WTC11 (cell line): Measurements from ENCODE around the gene KCNA5. TPM values are rescaled to one million over a fixed set of nuclear protein-coding genes. Genes with fewer than 3 reads are reported as not detected.

Experiments used
- ATAC-seq: fragments of 200-7000 bp; cut with Tn5 transposase; 2 replicates; pipeline ENCODE4 v1.10.0; 2021; ENCODE audit warnings: mild to moderate bottlenecking, moderate library complexity
- CTCF ChIA-PET: fragments of 300-600 bp; sonication (Branson Sonifier 250); formaldehyde crosslinking; loops from one replicate; lab custom pipeline; 2021; ENCODE audit warnings: antibody characterized with exemption; lab: Charles Lee
- POLR2A ChIA-PET: fragments of 350-600 bp; sonication (Branson Sonifier 250); formaldehyde crosslinking; loops from one replicate; lab custom pipeline; 2021; ENCODE audit warnings: antibody characterized with exemption; lab: Charles Lee
- DNase-seq: peaks from one replicate; pipeline ENCODE4 v3.0.0; 2021; ENCODE audit warnings: low spot score
- H3K27ac Mint-ChIP-seq: 2 replicates; pipeline ENCODE4 v1.8.0; 2021; ENCODE audit warnings: mixed read lengths
- H3K27me3 Mint-ChIP-seq: 2 replicates; pipeline ENCODE4 v1.8.0; 2021; ENCODE audit warnings: low read depth, mild to moderate bottlenecking, moderate library complexity, mixed read lengths
- H3K36me3 Mint-ChIP-seq: 2 replicates; pipeline ENCODE4 v1.8.0; 2021; ENCODE audit warnings: mixed read lengths
- H3K4me1 Mint-ChIP-seq: 2 replicates; pipeline ENCODE4 v1.8.0; 2022; ENCODE audit warnings: mixed read lengths
- H3K4me3 Mint-ChIP-seq: 2 replicates; pipeline ENCODE4 v1.8.0; 2021; ENCODE audit warnings: mild to moderate bottlenecking, moderate library complexity, mixed read lengths
- H3K9me3 Mint-ChIP-seq: 2 replicates; pipeline ENCODE4 v1.8.0; 2021; ENCODE audit warnings: mixed read lengths
- FOXP1 ChIP-seq: sonication (generic); formaldehyde crosslinking; IDR thresholded peaks from 2 replicates; pipeline ENCODE4 v1.8.0; 2022; ENCODE audit warnings: missing genetic modification reagents, mild to moderate bottlenecking, moderate library complexity, borderline replicate concordance
- HMGA2 ChIP-seq: fragments of 250-450 bp; sonication (Bioruptor Pico); IDR thresholded peaks from 2 replicates; pipeline ENCODE4 v1.4.0; 2021; ENCODE audit warnings: mild to moderate bottlenecking, moderate library complexity
- OVOL2 ChIP-seq: fragments of 250-450 bp; sonication (Bioruptor Pico); IDR thresholded peaks from 2 replicates; pipeline ENCODE4 v1.9.0; 2021; ENCODE audit warnings: mild to moderate bottlenecking, borderline replicate concordance
- SP1 ChIP-seq: sonication (generic); formaldehyde crosslinking; conservative IDR thresholded peaks from 2 replicates; pipeline ENCODE4 v1.8.1; 2022; ENCODE audit warnings: missing genetic modification reagents
- TEAD4 ChIP-seq: sonication (generic); formaldehyde crosslinking; IDR thresholded peaks from 2 replicates; pipeline ENCODE4 v1.8.0; 2022; ENCODE audit warnings: mild to moderate bottlenecking, missing genetic modification reagents
- ZBTB21 ChIP-seq: sonication (generic); formaldehyde crosslinking; IDR thresholded peaks from 2 replicates; pipeline ENCODE4 v1.8.1; 2023; ENCODE audit warnings: mild to moderate bottlenecking, missing genetic modification reagents, borderline replicate concordance
- ZNF423 ChIP-seq: fragments of 250-450 bp; sonication (Bioruptor Pico); IDR thresholded peaks from 2 replicates; pipeline ENCODE4 v2.1.2; 2022; ENCODE audit warnings: mild to moderate bottlenecking, moderate library complexity
- total RNA-seq: library from RNA; stranded (reverse); gene quantifications from 3 replicates; pipeline ENCODE4 v1.2.3, GENCODE V29; 2021
- TF ChIP-seq, protein P1 (sequence below): fragments of 200-600 bp; IDR thresholded peaks from 2 replicates; pipeline ENCODE4 v1.8.0; 2022; ENCODE audit warnings: antibody characterized with exemption
- TF ChIP-seq, protein P2 (sequence below): sonication (generic); formaldehyde crosslinking; IDR thresholded peaks from 2 replicates; pipeline ENCODE4 v1.8.1; 2023; ENCODE audit warnings: mild to moderate bottlenecking, missing genetic modification reagents, moderate library complexity
- TF ChIP-seq, protein P3 (sequence below): sonication (generic); formaldehyde crosslinking; IDR thresholded peaks from 2 replicates; pipeline ENCODE4 v1.8.0; 2022; ENCODE audit warnings: mild to moderate bottlenecking, missing genetic modification reagents
- TF ChIP-seq, protein P4 (sequence below): sonication (generic); formaldehyde crosslinking; IDR thresholded peaks from 2 replicates; pipeline ENCODE4 v1.8.1; 2022; ENCODE audit warnings: missing genetic modification reagents, borderline replicate concordance
- TF ChIP-seq, protein P5 (sequence below): sonication (generic); formaldehyde crosslinking; IDR thresholded peaks from 2 replicates; pipeline ENCODE4 v1.8.0; 2022; ENCODE audit warnings: mild to moderate bottlenecking, missing genetic modification reagents
- TF ChIP-seq, protein P6 (sequence below): sonication (generic); formaldehyde crosslinking; IDR thresholded peaks from 2 replicates; pipeline ENCODE4 v1.8.1; 2023; ENCODE audit warnings: mild to moderate bottlenecking, missing genetic modification reagents, borderline replicate concordance
- TF ChIP-seq, protein P7 (sequence below): sonication (generic); formaldehyde crosslinking; IDR thresholded peaks from 2 replicates; pipeline ENCODE4 v1.8.1; 2023; ENCODE audit warnings: mild to moderate bottlenecking, moderate library complexity, missing genetic modification reagents

The KCNA5 gene
- total RNA-seq, 1 experiment from 2014 or later = 0.22 TPM

DNA sequence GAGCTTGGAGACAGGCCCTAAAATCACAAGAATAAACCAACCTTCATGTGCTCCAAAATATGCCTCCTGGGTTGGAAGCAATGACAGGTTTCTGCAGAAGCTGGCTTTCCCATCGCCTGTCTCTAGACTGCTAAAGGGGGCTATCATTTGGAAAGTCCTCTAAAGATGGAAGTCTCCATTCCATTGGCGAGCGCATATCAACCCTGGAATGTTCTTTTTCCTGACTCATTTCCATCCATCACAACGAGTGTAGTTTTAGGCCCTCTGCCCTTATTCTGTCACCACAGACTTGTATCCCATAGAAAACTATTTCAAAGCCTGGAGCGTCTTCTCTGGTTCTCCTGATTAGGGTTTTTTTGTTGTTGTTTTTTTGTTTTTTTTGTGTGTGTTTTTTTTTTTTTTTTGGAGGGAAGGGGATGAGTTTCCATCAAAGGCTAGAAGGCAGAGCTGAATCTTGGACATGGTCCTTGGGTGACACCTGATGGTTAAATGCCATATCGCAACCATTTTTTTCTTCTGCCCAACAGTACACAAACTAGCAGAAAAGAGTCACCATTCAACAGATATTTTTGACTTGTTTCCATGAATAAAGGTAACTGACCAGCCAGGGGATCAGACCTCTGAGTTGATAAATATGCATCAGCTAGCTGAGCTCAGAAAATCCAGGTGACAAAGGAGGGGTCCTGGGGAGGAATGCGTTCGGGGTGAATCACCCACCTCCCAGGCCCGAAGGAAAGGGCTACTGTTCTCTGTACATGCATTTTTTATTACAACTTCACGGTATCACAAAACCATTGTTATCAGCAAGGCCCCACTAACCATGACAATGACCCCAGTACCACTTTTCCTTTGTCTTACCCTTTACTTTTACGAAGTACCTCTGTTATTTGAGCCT, 40.5 kb downstream of the KCNA5 start:
- peaks cover 13% of the 10 kb centered on the region for H3K4me1 Mint-ChIP-seq
- CTCF ChIA-PET = interaction anchor here (0.6 to 2.7 kb wide), 17 partner anchors 9 to 553 kb away, joined by 3 to 15 read pairs (median 5); partner anchors contain the start of genes KCNA1 and KCNA5
- peak; percentile 55 for ATAC-seq
- H3K4me3 Mint-ChIP-seq = no peak overlapping the region
- no peak overlapping the region for H3K27ac Mint-ChIP-seq
- TF ChIP-seq TEAD4 (CRISPR knock-in tag) (no peak), ZBTB21 (CRISPR knock-in tag) (no peak)
- TF ChIP-seq, protein P1, sequence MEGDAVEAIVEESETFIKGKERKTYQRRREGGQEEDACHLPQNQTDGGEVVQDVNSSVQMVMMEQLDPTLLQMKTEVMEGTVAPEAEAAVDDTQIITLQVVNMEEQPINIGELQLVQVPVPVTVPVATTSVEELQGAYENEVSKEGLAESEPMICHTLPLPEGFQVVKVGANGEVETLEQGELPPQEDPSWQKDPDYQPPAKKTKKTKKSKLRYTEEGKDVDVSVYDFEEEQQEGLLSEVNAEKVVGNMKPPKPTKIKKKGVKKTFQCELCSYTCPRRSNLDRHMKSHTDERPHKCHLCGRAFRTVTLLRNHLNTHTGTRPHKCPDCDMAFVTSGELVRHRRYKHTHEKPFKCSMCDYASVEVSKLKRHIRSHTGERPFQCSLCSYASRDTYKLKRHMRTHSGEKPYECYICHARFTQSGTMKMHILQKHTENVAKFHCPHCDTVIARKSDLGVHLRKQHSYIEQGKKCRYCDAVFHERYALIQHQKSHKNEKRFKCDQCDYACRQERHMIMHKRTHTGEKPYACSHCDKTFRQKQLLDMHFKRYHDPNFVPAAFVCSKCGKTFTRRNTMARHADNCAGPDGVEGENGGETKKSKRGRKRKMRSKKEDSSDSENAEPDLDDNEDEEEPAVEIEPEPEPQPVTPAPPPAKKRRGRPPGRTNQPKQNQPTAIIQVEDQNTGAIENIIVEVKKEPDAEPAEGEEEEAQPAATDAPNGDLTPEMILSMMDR = peak; percentile 42
- TF ChIP-seq, protein P2, sequence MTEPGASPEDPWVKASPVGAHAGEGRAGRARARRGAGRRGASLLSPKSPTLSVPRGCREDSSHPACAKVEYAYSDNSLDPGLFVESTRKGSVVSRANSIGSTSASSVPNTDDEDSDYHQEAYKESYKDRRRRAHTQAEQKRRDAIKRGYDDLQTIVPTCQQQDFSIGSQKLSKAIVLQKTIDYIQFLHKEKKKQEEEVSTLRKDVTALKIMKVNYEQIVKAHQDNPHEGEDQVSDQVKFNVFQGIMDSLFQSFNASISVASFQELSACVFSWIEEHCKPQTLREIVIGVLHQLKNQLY (CRISPR knock-in tag) = no peak
- H3K36me3 Mint-ChIP-seq = no peaks in the 10 kb centered on the region
- DNase-seq = no peak
- no peaks in the 10 kb centered on the region for H3K9me3 Mint-ChIP-seq
- H3K27me3 Mint-ChIP-seq = no peaks in the 10 kb centered on the region; the same call in 1 of the 2 replicates
- POLR2A ChIA-PET = interaction anchor here (0.5 kb wide), 1 partner anchor 70 kb away, joined by 3 read pairs; no protein-coding TSS in a partner anchor

DNA sequence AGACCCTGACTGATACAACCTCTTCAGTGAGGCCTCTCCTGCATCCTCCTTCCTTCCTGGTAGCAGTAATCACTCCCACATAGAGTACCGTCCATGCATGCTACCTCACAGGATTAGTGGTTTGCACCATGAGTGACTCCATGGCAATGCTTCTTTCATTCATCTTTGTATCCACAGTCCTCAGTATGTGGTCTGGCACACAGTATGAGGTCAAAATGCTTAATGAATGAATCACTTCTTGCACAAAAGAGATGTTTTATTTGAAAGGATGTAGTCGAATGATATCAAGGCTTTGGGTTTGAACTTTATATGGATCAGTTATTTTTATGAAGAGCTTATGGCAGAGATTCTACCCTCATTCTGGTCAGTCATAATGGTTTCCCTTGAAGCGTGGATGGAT, 42.2 kb downstream of the KCNA5 start:
- H3K4me1 Mint-ChIP-seq = peaks cover 4% of the 10 kb centered on the region
- CTCF ChIA-PET = interaction anchor here (0.9 to 2.1 kb wide), 6 partner anchors 10 to 231 kb away, joined by 3 to 10 read pairs (median 4); no protein-coding TSS in a partner anchor
- TF ChIP-seq FOXP1 (CRISPR knock-in tag) (no peak), OVOL2 (CRISPR knock-in tag) (no peak), ZNF423 (no peak), SP1 (CRISPR knock-in tag) (no peak), HMGA2 (CRISPR knock-in tag) (no peak)
- TF ChIP-seq, protein P3, sequence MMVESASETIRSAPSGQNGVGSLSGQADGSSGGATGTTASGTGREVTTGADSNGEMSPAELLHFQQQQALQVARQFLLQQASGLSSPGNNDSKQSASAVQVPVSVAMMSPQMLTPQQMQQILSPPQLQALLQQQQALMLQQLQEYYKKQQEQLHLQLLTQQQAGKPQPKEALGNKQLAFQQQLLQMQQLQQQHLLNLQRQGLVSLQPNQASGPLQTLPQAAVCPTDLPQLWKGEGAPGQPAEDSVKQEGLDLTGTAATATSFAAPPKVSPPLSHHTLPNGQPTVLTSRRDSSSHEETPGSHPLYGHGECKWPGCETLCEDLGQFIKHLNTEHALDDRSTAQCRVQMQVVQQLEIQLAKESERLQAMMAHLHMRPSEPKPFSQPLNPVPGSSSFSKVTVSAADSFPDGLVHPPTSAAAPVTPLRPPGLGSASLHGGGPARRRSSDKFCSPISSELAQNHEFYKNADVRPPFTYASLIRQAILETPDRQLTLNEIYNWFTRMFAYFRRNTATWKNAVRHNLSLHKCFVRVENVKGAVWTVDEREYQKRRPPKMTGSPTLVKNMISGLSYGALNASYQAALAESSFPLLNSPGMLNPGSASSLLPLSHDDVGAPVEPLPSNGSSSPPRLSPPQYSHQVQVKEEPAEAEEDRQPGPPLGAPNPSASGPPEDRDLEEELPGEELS (CRISPR knock-in tag) = no peak
- TF ChIP-seq, protein P4, sequence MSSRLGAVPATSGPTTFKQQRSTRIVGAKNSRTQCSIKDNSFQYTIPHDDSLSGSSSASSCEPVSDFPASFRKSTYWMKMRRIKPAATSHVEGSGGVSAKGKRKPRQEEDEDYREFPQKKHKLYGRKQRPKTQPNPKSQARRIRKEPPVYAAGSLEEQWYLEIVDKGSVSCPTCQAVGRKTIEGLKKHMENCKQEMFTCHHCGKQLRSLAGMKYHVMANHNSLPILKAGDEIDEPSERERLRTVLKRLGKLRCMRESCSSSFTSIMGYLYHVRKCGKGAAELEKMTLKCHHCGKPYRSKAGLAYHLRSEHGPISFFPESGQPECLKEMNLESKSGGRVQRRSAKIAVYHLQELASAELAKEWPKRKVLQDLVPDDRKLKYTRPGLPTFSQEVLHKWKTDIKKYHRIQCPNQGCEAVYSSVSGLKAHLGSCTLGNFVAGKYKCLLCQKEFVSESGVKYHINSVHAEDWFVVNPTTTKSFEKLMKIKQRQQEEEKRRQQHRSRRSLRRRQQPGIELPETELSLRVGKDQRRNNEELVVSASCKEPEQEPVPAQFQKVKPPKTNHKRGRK = no peak
- TF ChIP-seq, protein P5, sequence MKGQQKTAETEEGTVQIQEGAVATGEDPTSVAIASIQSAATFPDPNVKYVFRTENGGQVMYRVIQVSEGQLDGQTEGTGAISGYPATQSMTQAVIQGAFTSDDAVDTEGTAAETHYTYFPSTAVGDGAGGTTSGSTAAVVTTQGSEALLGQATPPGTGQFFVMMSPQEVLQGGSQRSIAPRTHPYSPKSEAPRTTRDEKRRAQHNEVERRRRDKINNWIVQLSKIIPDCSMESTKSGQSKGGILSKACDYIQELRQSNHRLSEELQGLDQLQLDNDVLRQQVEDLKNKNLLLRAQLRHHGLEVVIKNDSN (CRISPR knock-in tag) = no peak
- TF ChIP-seq, protein P6, sequence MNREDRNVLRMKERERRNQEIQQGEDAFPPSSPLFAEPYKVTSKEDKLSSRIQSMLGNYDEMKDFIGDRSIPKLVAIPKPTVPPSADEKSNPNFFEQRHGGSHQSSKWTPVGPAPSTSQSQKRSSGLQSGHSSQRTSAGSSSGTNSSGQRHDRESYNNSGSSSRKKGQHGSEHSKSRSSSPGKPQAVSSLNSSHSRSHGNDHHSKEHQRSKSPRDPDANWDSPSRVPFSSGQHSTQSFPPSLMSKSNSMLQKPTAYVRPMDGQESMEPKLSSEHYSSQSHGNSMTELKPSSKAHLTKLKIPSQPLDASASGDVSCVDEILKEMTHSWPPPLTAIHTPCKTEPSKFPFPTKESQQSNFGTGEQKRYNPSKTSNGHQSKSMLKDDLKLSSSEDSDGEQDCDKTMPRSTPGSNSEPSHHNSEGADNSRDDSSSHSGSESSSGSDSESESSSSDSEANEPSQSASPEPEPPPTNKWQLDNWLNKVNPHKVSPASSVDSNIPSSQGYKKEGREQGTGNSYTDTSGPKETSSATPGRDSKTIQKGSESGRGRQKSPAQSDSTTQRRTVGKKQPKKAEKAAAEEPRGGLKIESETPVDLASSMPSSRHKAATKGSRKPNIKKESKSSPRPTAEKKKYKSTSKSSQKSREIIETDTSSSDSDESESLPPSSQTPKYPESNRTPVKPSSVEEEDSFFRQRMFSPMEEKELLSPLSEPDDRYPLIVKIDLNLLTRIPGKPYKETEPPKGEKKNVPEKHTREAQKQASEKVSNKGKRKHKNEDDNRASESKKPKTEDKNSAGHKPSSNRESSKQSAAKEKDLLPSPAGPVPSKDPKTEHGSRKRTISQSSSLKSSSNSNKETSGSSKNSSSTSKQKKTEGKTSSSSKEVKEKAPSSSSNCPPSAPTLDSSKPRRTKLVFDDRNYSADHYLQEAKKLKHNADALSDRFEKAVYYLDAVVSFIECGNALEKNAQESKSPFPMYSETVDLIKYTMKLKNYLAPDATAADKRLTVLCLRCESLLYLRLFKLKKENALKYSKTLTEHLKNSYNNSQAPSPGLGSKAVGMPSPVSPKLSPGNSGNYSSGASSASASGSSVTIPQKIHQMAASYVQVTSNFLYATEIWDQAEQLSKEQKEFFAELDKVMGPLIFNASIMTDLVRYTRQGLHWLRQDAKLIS (CRISPR knock-in tag) = no peak
- TF ChIP-seq, protein P7, sequence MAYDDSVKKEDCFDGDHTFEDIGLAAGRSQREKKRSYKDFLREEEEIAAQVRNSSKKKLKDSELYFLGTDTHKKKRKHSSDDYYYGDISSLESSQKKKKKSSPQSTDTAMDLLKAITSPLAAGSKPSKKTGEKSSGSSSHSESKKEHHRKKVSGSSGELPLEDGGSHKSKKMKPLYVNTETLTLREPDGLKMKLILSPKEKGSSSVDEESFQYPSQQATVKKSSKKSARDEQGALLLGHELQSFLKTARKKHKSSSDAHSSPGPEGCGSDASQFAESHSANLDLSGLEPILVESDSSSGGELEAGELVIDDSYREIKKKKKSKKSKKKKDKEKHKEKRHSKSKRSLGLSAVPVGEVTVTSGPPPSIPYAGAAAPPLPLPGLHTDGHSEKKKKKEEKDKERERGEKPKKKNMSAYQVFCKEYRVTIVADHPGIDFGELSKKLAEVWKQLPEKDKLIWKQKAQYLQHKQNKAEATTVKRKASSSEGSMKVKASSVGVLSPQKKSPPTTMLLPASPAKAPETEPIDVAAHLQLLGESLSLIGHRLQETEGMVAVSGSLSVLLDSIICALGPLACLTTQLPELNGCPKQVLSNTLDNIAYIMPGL (CRISPR knock-in tag) = no peak
- TF ChIP-seq, all 79 proteins: peak for 0
- POLR2A ChIA-PET = no interaction called here
- no peak overlapping the region for H3K4me3 Mint-ChIP-seq
- no peaks in the 10 kb centered on the region for H3K36me3 Mint-ChIP-seq
- H3K27me3 Mint-ChIP-seq = no peaks in the 10 kb centered on the region; the same call in 1 of the 2 replicates
- DNase-seq (no peak), ATAC-seq (no peak)
- no peaks in the 10 kb centered on the region for H3K9me3 Mint-ChIP-seq
- no peak overlapping the region for H3K27ac Mint-ChIP-seq
